OCI-LY7 (cell line): ENCODE measurements around the gene DNMT3B.

Experiments used
- EZH2phosphoT487 ChIP-seq: fragments of 200-600 bp; sonication (generic); IDR thresholded peaks from 2 replicates; pipeline ENCODE4 v1.6.1; 2018; ENCODE audit warnings: low read depth, borderline replicate concordance, mild to moderate bottlenecking, mixed run types, antibody characterized with exemption, low read length, moderate library complexity, mixed read lengths
- TF ChIP-seq, protein P1 (sequence below): fragments of 200-600 bp; sonication (generic); conservative IDR thresholded peaks from 2 replicates; pipeline ENCODE4 v1.5.1; 2014; ENCODE audit warnings: mild to moderate bottlenecking, antibody characterized with exemption, low read length, moderate library complexity, mixed read lengths

DNA sequence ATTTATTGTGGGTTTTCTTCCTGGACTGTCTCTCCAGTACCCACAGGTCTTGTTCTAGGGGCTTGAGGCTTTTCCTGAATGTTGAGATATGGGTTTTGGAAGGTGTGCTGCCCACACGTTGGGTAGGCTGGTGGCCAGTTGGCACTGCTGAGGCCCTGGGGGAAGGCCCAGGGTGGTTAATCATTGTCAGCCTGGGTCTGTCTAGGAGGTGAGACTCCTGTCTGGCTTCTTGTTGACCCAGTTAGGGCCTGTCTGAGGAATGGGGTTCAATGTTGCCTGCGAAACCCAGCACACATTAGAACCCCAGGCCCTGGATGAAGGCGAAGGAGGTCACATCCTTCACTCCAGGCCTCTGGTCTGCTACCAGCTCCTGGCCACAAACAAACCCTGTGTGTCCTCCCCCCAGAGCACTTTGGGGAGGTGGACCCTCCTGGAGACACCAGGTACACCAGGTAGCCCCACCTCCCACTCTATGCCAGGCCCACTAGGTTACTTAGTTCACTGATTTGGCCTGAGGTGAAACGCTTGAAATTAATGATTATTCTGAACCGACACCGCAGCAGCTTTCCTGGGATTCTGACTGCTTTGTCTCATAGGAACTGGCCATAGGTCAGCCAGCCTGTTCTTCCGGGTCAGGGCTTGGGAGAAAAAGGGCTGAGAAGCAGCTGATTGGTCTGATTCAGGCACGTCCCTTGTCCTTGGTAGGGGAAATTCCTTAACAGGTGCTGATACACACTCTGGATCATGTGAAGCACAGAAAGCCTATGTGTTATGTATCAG lies 15.2 kb downstream of the DNMT3B start:
- TF ChIP-seq, protein P1, sequence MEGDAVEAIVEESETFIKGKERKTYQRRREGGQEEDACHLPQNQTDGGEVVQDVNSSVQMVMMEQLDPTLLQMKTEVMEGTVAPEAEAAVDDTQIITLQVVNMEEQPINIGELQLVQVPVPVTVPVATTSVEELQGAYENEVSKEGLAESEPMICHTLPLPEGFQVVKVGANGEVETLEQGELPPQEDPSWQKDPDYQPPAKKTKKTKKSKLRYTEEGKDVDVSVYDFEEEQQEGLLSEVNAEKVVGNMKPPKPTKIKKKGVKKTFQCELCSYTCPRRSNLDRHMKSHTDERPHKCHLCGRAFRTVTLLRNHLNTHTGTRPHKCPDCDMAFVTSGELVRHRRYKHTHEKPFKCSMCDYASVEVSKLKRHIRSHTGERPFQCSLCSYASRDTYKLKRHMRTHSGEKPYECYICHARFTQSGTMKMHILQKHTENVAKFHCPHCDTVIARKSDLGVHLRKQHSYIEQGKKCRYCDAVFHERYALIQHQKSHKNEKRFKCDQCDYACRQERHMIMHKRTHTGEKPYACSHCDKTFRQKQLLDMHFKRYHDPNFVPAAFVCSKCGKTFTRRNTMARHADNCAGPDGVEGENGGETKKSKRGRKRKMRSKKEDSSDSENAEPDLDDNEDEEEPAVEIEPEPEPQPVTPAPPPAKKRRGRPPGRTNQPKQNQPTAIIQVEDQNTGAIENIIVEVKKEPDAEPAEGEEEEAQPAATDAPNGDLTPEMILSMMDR = no peak
- TF ChIP-seq EZH2phosphoT487 = no peak
